K562 (cell line): ENCODE measurements around the gene PYROXD2. TPM values are rescaled to one million over a fixed set of nuclear protein-coding genes. Genes with fewer than 3 reads are reported as not detected.

Experiments used
- ATAC-seq: fragments of 200-7000 bp; cut with Tn5 transposase; 3 replicates; pipeline ENCODE4 v1.9.1; 2020; ENCODE audit warnings: moderate library complexity
- BruUV-seq: library from RNA; stranded (reverse); fragments of 400-500 nt; replicated peaks from 2 replicates; lab custom pipeline; 2021; lab: Mats Ljungman, UMichigan
- CTCF ChIA-PET: fragments of 300-600 bp; formaldehyde crosslinking; extraction: SDS; loops from one replicate; lab custom pipeline; 2021; ENCODE audit warnings: low intra/inter-chr PET ratio; lab: Yijun Ruan, JAX
- POLR2A ChIA-PET: fragments of 300-600, 350-650 bp; sonication (Branson Sonifier 250); formaldehyde crosslinking; extraction: SDS; loops from one replicate; lab custom pipeline; 2021; ENCODE audit warnings: antibody characterized with exemption, inconsistent platforms; lab: Yijun Ruan, JAX
- DNase-seq, 4 experiments: peaks; one replicate each; pipeline versions ENCODE4 v3.0.0 to v3.0.0-alpha.2; 2011 to 2018; ENCODE audit warnings: low spot score in 3 of 4, mixed read lengths in 3 of 4; ENCODE audit errors: extremely low read depth in 1 of 4
- FAIRE-seq: peaks from 2 replicates; lab custom pipeline; 2011; peaks lifted over from hg19 to GRCh38; lab: Jason Lieb, UNC
- H2AFZ ChIP-seq: 2 replicates; pipeline ENCODE4 v1.6.0; 2011; ENCODE audit warnings: low read depth, low read length, control low read depth, inconsistent platforms
- H3K27ac ChIP-seq: fragments of 200-600 bp; 3 replicates; pipeline ENCODE4 v1.8.0; 2011; ENCODE audit warnings: low read depth, mild to moderate bottlenecking, control low read depth, inconsistent platforms, low read length, moderate library complexity, mixed read lengths; ENCODE audit errors: extremely low read depth
- H3K27me3 ChIP-seq, 2 experiments: fragments of 300-600 bp in 1 of 2; 2 replicates in 1 of 2; 3 replicates in 1 of 2; pipeline versions ENCODE4 v1.6.0 to v1.8.0; 2011; ENCODE audit warnings: inconsistent platforms in 2 of 2, low read length in 2 of 2, mild to moderate bottlenecking in 1 of 2, mixed read lengths in 1 of 2, moderate library complexity in 1 of 2; ENCODE audit not compliant: control insufficient read depth in 2 of 2, insufficient read depth in 2 of 2
- H3K36me3 ChIP-seq: fragments of 300-600 bp; 3 replicates; pipeline ENCODE4 v1.8.0; 2011; ENCODE audit warnings: mild to moderate bottlenecking, low read length, inconsistent platforms; ENCODE audit not compliant: control insufficient read depth, insufficient read depth
- H3K4me1 ChIP-seq, 2 experiments: fragments of 200-600 bp in 1 of 2; replicated peaks in 1 of 2; 2 replicates in 1 of 2; 3 replicates in 1 of 2; pipeline versions ENCODE4 v1.5.1 to v1.8.0; 2011; ENCODE audit warnings: inconsistent platforms in 2 of 2, low read length in 2 of 2, mild to moderate bottlenecking in 1 of 2, mixed read lengths in 1 of 2, moderate library complexity in 1 of 2; ENCODE audit not compliant: control insufficient read depth in 2 of 2, insufficient read depth in 2 of 2
- H3K4me2 ChIP-seq: 2 replicates; pipeline ENCODE4 v1.6.1; 2011; ENCODE audit warnings: low read length, control low read depth, inconsistent platforms, mixed read lengths; ENCODE audit not compliant: insufficient read depth
- H3K4me3 ChIP-seq: fragments of 200-600 bp; sonication (generic), shearing (Covaris generic); 2 replicates; pipeline ENCODE4 v1.5.1; 2016; ENCODE audit warnings: control low read depth, inconsistent platforms
- H3K79me2 ChIP-seq: fragments of 200-600 bp; 3 replicates; pipeline ENCODE4 v1.8.0; 2011; ENCODE audit warnings: low read length, inconsistent platforms; ENCODE audit not compliant: control insufficient read depth, insufficient read depth
- H3K9ac ChIP-seq, 2 experiments: 2 replicates each; pipeline versions ENCODE4 v1.6.0 to v1.6.1; 2011; ENCODE audit warnings: low read depth in 2 of 2, low read length in 2 of 2, control low read depth in 1 of 2, inconsistent platforms in 1 of 2, mild to moderate bottlenecking in 1 of 2, mixed read lengths in 1 of 2; ENCODE audit not compliant: insufficient read depth in 1 of 2
- H3K9me1 ChIP-seq: one replicate; pipeline ENCODE4 v1.6.0; 2011; ENCODE audit warnings: inconsistent platforms, mild to moderate bottlenecking, low read length, moderate library complexity; ENCODE audit not compliant: control insufficient read depth, insufficient read depth
- H3K9me3 ChIP-seq: replicated peaks from 2 replicates; pipeline ENCODE4 v1.5.1; 2011; ENCODE audit warnings: low read depth, low read length, inconsistent platforms; ENCODE audit not compliant: control insufficient read depth, insufficient read depth
- H4K20me1 ChIP-seq: replicated peaks from 2 replicates; pipeline ENCODE4 v1.6.1; 2011; ENCODE audit warnings: low read length, inconsistent platforms, mixed read lengths; ENCODE audit not compliant: control insufficient read depth, insufficient read depth
- CHCHD3 ChIP-seq: fragments of 250-450 bp; sonication (Bioruptor Pico); IDR thresholded peaks from 2 replicates; pipeline ENCODE4 v2.1.2; 2022; ENCODE audit warnings: mild to moderate bottlenecking
- PHTF2 ChIP-seq: fragments of 250-450 bp; sonication (Bioruptor Pico); IDR thresholded peaks from 2 replicates; pipeline ENCODE4 v1.5.0; 2021; ENCODE audit warnings: mild to moderate bottlenecking
- TFE3 ChIP-seq: fragments of 450-650 bp; formaldehyde crosslinking; IDR thresholded peaks from 2 replicates; pipeline ENCODE4 v1.4.0; 2020; ENCODE audit warnings: mild to moderate bottlenecking, mixed read lengths
- WGBS: fragments of 100-300 bp; shearing (Covaris generic); methylation state at CpG from one replicate; pipeline ENCODE4 v1.1.6; 2016; ENCODE audit warnings: low coverage, mixed read lengths; ENCODE audit not compliant: insufficient coverage; ENCODE audit errors: missing lambda C conversion rate; 5-methylcytosine and 5-hydroxymethylcytosine counted together
- in situ Hi-C: fragments of 300-500 bp; cut with MboI; formaldehyde crosslinking; loops from 4 replicates; pipeline ENCODE4 v1.15.0; 2018; ENCODE audit warnings: inconsistent platforms, mixed read lengths
- intact Hi-C: fragments of 100-400 bp; cut with micrococcal nuclease; formaldehyde crosslinking; loops from 2 replicates; pipeline ENCODE4 v1.14.2; 2022
- polyA plus RNA-seq, 8 experiments: library from polyadenylated mRNA; depleted of rRNA in 4 of 8; stranded (reverse) in 5 of 8; unstranded in 3 of 8; fragments of >200 nt; fragmentation: Nextera tagmentation in 2 of 8; fragmentation: Illumina TruSeq in 1 of 8; extraction: Ambion mirVana in 2 of 8; extraction: Trizol in 1 of 8; gene quantifications; 2 replicates each; pipeline versions ENCODE4 v1.2.1 to v1.2.3, GENCODE V29; 2011 to 2014; ENCODE audit warnings: inconsistent platforms in 1 of 8, missing spikeins in 1 of 8
- total RNA-seq, 7 experiments: library from RNA; depleted of rRNA in 6 of 7; stranded (reverse); fragments of >200 nt in 6 of 7; fragmentation: Illumina TruSeq in 2 of 7; extraction: Trizol in 2 of 7; gene quantifications; 2 replicates each; pipeline versions ENCODE4 v1.2.1 to v1.2.3, GENCODE V29; 2011 to 2021; ENCODE audit warnings: low replicate concordance in 1 of 7

The PYROXD2 gene
- total and polyA plus RNA-seq, 9 of the 15 experiments (the other 6 are each of a cell fraction or from before 2014, with no cell fraction given): 0.14 to 1.4 (median 0.58) TPM

GRCh38 chr10:98363220-98363619 lies 51.8 kb downstream of the PYROXD2 start:
- Histone ChIP-seq H3K4me3 (no peak overlapping the region), H3K27me3 (peaks cover 0 to 17% of the 10 kb centered on the region in 2 experiments; a peak in 4 of 5 replicates), H3K79me2 (no peaks in the 10 kb centered on the region), H3K4me1 (peaks cover 4 to 6% of the 10 kb centered on the region in 2 experiments; a peak in 4 of 5 replicates), H3K9ac (no peak overlapping the region), H4K20me1 (no peaks in the 10 kb centered on the region), H3K27ac (no peak overlapping the region), H3K36me3 (no peaks in the 10 kb centered on the region), H3K4me2 (no peak overlapping the region), H3K9me3 (no peaks in the 10 kb centered on the region), H2AFZ (no peak overlapping the region), H3K9me1 (no peaks in the 10 kb centered on the region)
- BruUV-seq: no TSS peak
- CTCF ChIA-PET: no interaction called here
- POLR2A ChIA-PET: no interaction called here
- no peak for TF ChIP-seq PHTF2 (CRISPR knock-in tag)
- no peak for TF ChIP-seq CHCHD3
- TF ChIP-seq TFE3 (CRISPR knock-in tag): peak; percentile 28; the same call in 1 of the 2 replicates
- no peak for DNase-seq
- no peak for FAIRE-seq
- no peak for ATAC-seq
- intact Hi-C loops: no loop called here
- in situ Hi-C loops: no loop called here
- WGBS: 28% methylated on average over 4 of the region's 6 CpGs
